Measurements from ENCODE around the gene CFAP65.

CFAP65 gene

GRCh38 chr2:219009294-219009693 is 32.0 kb downstream of the CFAP65 start:
- DNase-seq (ENCODE audit: low read depth) = no peak

DNA sequence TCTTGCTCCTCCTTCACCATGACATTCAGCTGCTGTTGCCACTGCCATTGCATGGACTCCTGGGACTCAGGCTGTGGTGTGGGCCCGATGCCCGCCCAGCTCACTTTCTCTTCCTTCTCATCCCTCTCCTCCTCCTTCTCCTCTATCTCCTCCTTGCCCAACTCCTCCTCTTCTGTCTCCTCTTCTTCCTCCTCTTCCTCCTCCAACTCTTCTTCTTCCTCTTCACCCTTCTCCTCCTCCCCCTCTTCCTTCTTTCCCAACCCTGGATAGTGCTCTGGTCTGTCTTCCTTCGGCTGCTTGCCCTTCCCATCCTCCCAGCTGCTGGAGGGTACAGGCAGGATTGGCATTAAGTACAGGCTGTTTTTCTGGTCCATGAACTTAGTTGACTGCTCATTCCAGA is 37.3 kb downstream of the CFAP65 start:
- DNase-seq (ENCODE audit: low read depth) = no peak

- DNase-seq (ENCODE audit: low read depth) = peak; percentile 28
These were observed 38.1 kb downstream of the CFAP65 start for GRCh38 chr2:219003267-219003634.

DNA sequence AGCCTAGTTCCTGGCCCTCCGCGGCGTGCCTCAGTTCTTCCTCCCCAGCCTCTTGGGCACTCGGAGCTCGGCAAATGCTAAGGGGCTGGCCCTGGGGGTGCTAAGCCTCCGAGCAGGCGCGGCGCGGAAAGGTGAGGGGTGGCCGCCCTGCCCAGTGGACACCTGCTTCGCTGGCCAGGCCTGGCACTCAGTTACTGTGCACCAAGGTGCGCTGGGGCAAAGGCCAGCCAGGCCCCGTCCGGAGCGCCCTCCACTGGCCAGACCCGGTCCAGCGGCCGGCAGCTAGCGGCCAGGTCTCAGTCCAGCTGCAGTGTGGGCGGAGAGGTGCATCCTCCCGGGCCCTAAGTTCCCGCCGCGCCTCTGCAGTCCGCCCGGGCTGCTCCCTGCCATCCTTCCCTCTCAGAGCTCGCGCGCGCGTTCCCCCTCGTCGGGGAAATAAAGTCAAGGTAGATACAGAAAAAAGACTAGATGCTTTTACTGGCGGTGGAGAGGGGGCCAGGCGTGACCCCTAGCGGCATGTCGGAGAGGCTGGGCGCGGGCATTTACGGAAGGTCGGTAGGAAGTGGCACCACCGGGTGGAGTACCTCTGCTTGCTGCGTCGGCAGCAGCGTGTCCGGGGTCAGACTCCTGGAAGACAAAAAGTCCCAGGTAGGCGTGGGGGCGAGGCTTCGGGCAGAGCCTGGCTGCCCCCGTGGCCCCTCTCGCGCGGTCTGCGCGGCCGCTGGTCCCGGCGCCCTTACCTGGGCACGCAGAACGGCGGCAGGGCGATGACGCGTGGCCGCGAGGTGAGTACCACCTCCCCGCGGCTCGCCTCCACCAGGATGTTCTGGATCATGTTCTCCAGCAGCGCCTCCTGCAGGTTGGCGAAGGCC is 38.7 kb downstream of the CFAP65 start:
- no peak for DNase-seq (ENCODE audit: low read depth)

DNA sequence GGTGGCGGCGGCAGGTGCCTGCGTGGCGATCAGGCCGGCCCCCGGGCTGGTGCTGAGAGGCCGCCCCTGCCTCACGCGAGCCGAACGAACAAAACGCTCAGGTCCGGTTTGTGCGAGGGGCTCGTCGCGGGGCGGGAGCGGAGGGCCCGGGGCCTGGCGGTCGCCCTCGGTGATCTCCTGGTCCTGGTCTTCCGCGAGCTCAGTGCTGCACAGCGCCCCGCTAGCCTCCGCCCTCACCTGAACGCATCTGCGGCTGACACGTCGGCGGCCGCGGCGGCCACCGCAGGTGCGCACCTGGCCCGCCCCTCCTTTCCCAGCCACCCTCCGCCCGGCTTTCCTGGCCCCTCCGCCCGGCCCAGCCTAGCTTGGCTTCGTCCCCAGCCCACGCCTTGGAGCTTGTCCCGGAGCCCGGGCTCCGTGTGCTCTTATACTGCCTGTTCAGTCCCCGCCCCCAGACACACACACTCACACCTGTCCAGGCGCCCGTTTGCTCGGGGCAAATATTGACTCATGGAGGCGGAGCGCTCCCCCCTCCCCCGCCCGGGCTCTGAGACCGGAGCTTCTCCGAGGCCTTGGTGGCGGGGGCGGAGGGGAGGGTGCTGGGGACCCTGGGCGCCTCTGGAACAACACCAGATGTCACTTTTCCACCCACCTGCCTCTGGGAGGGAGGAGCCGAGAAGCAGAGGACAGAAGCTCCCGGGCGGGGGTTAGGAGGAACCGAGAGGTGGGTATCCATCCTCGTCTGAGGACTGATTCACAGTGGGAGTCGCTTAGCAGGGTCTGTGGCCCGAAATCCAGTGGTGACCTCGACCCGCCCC is 39.5 kb downstream of the CFAP65 start:
- no peak for DNase-seq (ENCODE audit: low read depth)

GRCh38 chr2:219001100-219001576 is 40.2 kb downstream of the CFAP65 start:
- no peak for DNase-seq (ENCODE audit: low read depth)

DNA sequence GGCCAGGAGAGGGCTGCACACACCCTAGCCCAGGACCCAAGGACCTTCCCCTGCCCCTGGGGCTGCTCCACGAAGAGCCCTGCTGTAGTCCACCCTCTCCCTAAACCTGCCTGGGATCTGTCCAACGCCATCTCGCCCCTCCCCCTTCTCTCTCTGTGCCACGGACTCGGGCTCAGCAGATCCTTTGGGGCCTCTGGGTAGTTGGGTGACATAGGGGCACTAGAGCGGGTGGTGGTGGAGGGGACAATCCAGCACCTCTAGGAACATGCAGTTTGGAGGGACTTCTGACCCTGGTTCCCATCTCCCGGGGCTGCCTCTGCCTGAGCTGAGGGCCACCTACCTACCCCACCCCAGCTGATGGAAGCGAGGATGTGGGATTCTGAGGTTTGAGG is 40.8 kb downstream of the CFAP65 start:
- no peak for DNase-seq (ENCODE audit: low read depth)

- no peak for DNase-seq (ENCODE audit: low read depth)
These were observed 41.3 kb downstream of the CFAP65 start for GRCh38 chr2:218999881-219000568.

GRCh38 chr2:218999021-218999880 is 42.1 kb downstream of the CFAP65 start:
- DNase-seq (ENCODE audit: low read depth) = no peak

DNA sequence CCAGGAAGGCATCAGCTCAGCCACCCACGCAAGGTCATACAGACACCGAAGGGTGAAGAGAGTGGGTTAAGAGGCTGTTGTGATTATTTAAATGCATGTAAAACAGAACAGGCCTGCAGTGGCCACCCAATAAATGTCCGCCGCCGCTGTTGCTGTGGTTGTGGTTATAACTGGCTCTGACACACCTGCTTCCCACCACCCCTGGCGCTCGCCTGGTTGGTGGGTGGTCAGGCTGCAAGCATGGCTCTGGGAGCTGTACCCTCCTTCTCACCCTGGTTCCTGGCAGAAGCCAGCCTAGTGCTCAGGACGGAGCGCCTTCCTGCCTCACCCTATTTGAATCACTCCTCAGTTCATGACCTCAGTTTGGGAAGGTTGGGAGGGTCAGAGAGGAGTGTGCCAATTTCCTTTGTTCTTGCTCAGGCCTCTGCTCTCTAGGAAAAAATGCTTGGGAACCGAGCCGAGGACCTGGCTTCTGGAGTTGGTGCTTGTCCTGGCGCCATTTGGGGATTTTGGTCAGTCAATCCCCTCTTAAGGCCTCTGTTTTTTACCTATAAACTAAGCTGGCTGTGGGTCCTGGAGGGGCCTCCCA is 42.8 kb downstream of the CFAP65 start:
- DNase-seq (ENCODE audit: low read depth) = no peak

DNA sequence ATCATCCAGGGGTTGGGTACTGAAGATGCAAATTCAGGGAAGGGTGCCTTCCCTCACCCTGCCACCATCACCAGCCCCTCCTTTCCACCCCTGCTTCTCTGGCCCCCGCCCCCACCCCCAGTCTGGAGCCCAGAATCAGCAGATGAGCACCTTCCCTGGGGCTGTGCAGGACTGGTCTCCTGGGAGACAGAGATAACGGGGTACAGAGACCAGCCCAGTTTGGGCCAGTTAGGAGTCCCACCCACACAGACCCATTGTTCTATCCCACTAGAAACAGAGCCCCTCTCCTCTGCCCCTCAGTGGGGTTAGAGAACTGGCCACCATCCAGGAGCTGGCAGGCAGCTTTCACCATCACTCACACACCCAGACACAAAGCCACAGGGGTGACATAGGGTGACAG is 43.6 kb downstream of the CFAP65 start:
- DNase-seq (ENCODE audit: low read depth) = no peak

- DNase-seq (ENCODE audit: low read depth) = no peak
These were observed 44.4 kb downstream of the CFAP65 start for GRCh38 chr2:218996937-218997336.

DNA sequence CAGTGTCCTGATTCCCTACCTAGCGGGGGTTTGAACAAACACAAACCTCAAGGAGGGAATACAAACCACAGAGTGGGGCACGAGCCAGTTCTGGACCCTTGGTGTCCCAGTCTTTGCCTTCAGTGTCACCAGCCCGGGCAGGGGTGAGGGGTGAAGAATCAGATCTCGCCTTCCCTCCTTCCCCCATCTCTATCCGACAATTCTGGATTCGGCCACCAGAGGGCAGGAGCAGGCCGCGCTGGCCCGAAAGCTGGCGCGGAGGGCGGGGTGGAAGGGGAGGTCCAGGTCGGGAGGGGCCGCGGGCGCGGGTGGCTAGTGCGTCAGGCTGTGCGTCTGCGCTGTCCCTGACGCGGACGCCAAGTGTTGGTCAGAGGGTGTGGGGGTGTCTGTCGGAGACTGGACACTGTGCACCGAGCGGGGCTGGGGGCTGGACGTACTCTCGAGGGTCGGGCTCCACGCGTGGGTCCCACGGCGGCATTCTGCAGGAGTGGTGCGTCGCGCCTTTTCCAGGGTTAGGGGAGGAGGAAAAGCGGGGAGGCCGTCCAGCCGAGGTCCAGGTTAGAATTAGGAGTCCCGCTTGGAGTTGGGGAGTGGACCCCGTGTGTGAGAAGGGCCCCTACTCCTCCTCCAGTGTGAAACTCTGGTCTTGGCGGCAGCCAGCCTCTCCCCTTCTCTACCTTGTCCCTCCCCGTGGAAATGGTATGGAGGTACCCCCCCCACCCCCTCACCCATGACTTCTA is 45.2 kb downstream of the CFAP65 start:
- peak; percentile 88 for DNase-seq (ENCODE audit: low read depth)

DNA sequence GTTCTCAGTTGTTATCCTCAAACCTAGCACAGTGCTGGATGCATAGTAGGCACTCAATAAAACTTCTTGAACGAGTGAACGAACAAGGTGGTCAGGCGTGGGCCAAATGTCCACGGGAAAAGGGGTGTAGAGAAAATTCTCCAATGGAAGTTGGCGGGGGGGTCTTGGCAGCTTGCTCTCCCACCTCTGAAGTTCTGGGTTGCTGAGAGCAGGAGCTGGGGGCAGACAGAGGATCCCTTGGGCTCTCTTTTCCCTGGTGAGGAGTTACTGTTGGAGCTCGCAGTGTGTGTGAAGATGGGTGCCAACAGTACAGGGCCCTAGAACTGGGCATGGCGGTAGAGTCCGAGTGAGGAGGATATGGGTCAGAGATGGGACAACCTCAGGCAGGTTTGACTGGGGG is 45.8 kb downstream of the CFAP65 start:
- DNase-seq (ENCODE audit: low read depth) = no peak

- DNase-seq (ENCODE audit: low read depth) = peak; percentile 40
These were observed 47.7 kb downstream of the CFAP65 start, which contains the start of gene CRYBA2 for GRCh38 chr2:218993345-218994315. TSS of gene CRYBA2 (minus strand) at chr2:218993422. CDS start at chr2:218993176, 246 bp downstream.

DNA sequence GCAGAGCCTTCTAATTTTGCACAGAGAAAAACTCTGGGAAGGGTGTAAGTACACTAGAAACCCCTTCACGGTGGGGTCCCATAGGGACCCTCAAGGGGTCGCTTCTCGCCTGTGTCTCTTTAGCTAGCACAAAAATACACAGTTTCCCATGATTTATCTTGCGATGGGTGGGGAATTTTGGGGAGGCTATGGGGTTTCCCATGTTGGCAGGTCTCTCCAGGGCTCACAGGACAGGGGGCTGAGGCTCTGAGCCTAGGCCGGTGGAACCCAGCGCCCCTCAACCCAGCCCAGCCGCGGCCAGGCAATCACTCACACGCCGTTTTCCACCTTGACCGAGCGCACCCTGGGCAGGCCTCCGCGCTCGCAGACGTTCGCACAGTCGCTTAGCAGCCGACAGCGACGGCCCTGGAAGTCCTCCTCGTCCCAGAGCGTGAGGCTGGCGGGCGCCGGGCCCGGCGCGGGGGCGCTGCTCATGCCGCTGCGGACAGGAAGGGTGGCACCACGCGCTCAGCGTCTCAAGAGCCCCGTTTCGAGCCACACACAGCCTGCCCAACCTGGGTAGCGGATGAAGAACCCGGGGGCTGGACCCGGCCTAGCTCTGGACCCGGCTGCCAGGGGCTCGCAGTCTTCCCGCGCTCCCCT is 48.5 kb downstream of the CFAP65 start:
- no peak for DNase-seq (ENCODE audit: low read depth)

DNA sequence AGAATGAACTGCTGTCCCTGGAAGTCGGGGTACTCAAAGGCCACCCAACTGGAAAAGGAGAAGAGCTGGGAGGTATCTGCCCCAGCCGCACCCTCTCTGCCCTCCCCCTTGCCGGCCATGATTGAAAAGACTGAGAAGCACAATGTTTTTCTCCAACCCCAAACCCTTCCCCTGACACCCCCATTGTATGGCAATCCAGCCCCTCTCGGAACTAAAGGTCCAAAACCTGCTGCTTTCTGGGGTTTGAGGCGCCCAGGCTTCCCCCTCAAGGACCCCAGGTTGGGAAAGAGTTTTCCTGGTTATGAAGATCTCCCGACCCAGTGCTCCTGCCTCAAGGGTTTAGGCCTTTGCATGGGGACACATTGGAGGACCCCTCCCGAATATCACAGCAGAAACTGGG is 49.1 kb downstream of the CFAP65 start:
- no peak for DNase-seq (ENCODE audit: low read depth)

DNA sequence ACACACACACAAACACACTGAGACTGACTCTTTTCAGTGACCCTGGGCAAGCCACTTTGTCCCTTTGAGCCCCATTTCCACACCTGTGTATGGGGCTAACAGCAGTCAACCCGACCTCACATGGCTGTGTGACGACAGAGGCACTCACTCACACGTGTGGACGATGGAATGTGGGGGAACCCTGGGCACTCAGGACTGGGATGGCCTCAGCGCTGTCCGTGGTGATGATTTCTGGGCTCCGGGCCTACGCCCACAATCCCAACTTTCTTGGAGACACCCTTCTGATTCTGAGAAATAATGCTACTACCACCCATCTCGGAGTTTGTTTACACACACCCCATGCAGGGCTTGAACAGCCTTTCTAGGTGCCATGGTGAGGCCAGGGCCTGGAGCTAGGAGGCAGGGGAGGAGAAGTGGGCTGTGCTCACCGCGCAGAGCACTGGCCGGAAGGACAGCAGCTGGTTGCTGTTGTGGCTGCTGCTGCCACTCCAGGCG is 49.6 kb downstream of the CFAP65 start:
- DNase-seq (ENCODE audit: low read depth) = peak; percentile 42

Measured in ELR (cell line).